ENCODE results near the gene C19orf44.

The C19orf44 gene

GRCh38 chr19:16518483-16519229, 22.5 kb downstream of the C19orf44 start:
- DNase-seq = no peak

- DNase-seq = no peak
Observed at GRCh38 chr19:16519230-16519687, 23.1 kb downstream of the C19orf44 start.

GRCh38 chr19:16520074-16520973, 24.1 kb downstream of the C19orf44 start:
- no peak for DNase-seq

- no peak for DNase-seq
Observed at GRCh38 chr19:16520986-16521624, 24.9 kb downstream of the C19orf44 start.

- DNase-seq = no peak
Observed at GRCh38 chr19:16521715-16522289, 25.6 kb downstream of the C19orf44 start.

- no peak for DNase-seq
Observed at GRCh38 chr19:16522559-16523377, 26.6 kb downstream of the C19orf44 start.

GRCh38 chr19:16524991-16525734, 29.0 kb downstream of the C19orf44 start:
- no peak for DNase-seq

GRCh38 chr19:16525751-16526481, 29.7 kb downstream of the C19orf44 start:
- no peak for DNase-seq

GRCh38 chr19:16527334-16527935, 31.2 kb downstream of the C19orf44 start:
- no peak for DNase-seq

GRCh38 chr19:16527971-16528521, 31.9 kb downstream of the C19orf44 start:
- DNase-seq = peak; percentile 33 to 45

- no peak for DNase-seq
Observed at GRCh38 chr19:16529466-16530144, 33.4 kb downstream of the C19orf44 start.

- no peak for DNase-seq
Observed at GRCh38 chr19:16530540-16531379, 34.6 kb downstream of the C19orf44 start.

GRCh38 chr19:16531380-16531669, 35.1 kb downstream of the C19orf44 start:
- DNase-seq = no peak

GRCh38 chr19:16532440-16533234, 36.4 kb downstream of the C19orf44 start:
- no peak for DNase-seq

- DNase-seq = no peak
Observed at GRCh38 chr19:16535381-16535780, 39.2 kb downstream of the C19orf44 start.

- DNase-seq = no peak
Observed at GRCh38 chr19:16536130-16536529, 39.9 kb downstream of the C19orf44 start.

GRCh38 chr19:16537111-16537510, 40.9 kb downstream of the C19orf44 start:
- DNase-seq = no peak

GRCh38 chr19:16540948-16541347, 44.8 kb downstream of the C19orf44 start:
- no peak for DNase-seq
